ENCODE data around the gene GABRB3.

GABRB3 gene

GRCh38 chr15:26504009-26504408, 268.9 kb downstream of the GABRB3 start:
- Histone ChIP-seq H3K36me3 (ENCODE audit: control insufficient read depth in 2 of 2, insufficient read depth in 2 of 2, low read length in 2 of 2) (no peaks in the 10 kb centered on the region), H3K9ac (ENCODE audit: low read length in 2 of 2) (no peak overlapping the region), H3K9me3 (ENCODE audit: control insufficient read depth in 2 of 2, low read length in 2 of 2) (no peaks in the 10 kb centered on the region), H3K27me3 (ENCODE audit: control insufficient read depth in 1 of 2, insufficient read depth in 2 of 2, low read length in 2 of 2) (no peaks in the 10 kb centered on the region), H3K4me3 (ENCODE audit: low read length in 2 of 2) (no peak overlapping the region), H3K4me1 (ENCODE audit: control insufficient read depth, insufficient read depth, low read length) (no peaks in the 10 kb centered on the region), H3K27ac (ENCODE audit: low read length) (no peak overlapping the region)

Measured in stomach smooth muscle (tissue), 2 donors.